Esophagus squamous epithelium (tissue), 4 donors: ENCODE measurements around the gene PPM1G.

Source experiments
- CTCF ChIP-seq, 6 experiments: fragments of 450-650 bp in 4 of 6; fragments of 200-600 bp in 2 of 6; sonication (generic) in 2 of 6; IDR thresholded peaks; one replicate each; pipeline ENCODE4 v1.5.1; 2016 to 2019; ENCODE audit warnings: antibody characterized with exemption in 6 of 6, mild to moderate bottlenecking in 4 of 6, moderate library complexity in 4 of 6
- POLR2A ChIP-seq, 4 donors: fragments of 450-650 bp; IDR thresholded peaks; one replicate each; pipeline ENCODE4 v1.6.1; 2017; ENCODE audit warnings: antibody characterized with exemption in 4 of 4, mild to moderate bottlenecking in 4 of 4, moderate library complexity in 3 of 4

GRCh38 chr2:27420996-27421395 lies 11.6 kb upstream of the PPM1G start:
- TF ChIP-seq POLR2A (IDR thresholded peaks at IDR 0.05) (no peak), CTCF (IDR thresholded peaks at IDR 0.05) (no peak)
